OCI-LY1 (cell line): ENCODE measurements around the gene BMX.

ENCODE experiments used
- CTCF ChIP-seq: fragments of 200-600 bp; sonication (generic), shearing (Covaris generic); IDR thresholded peaks from 2 replicates; pipeline ENCODE4 v1.5.1; 2017; ENCODE audit warnings: mild to moderate bottlenecking, antibody characterized with exemption, low read length, moderate library complexity, mixed read lengths
- EZH2 ChIP-seq: fragments of 200-600 bp; sonication (generic), shearing (Covaris generic); IDR thresholded peaks from 2 replicates; pipeline ENCODE4 v1.8.0; 2017; ENCODE audit warnings: borderline replicate concordance, mixed run types, mild to moderate bottlenecking, antibody characterized with exemption, low read length, moderate library complexity, mixed read lengths

GRCh38 chrX:15605226-15605625, 104.6 kb downstream of the BMX start:
- no peak for TF ChIP-seq CTCF
- no peak for TF ChIP-seq EZH2
